Peyer's patch (tissue), 4 donors: Measurements from ENCODE around the gene TGFB3.

Source experiments
- CTCF ChIP-seq, 6 experiments: fragments of 450-650 bp in 4 of 6; fragments of 200-600 bp in 2 of 6; sonication (generic) in 1 of 6; IDR thresholded peaks; one replicate each; pipeline ENCODE4 v1.5.1; 2017 to 2019; ENCODE audit warnings: antibody characterized with exemption in 6 of 6, mild to moderate bottlenecking in 3 of 6, moderate library complexity in 1 of 6
- POLR2A ChIP-seq, 2 donors: fragments of 450-650 bp; IDR thresholded peaks; one replicate each; pipeline ENCODE4 v1.5.1; 2017; ENCODE audit warnings: antibody characterized with exemption in 2 of 2, mild to moderate bottlenecking in 2 of 2, moderate library complexity in 2 of 2

- TF ChIP-seq CTCF (IDR thresholded peaks at IDR 0.05) (peak in 3 of 6 experiments; percentile 27 to 40 (median 38)), POLR2A (IDR thresholded peaks at IDR 0.05) (no peak)
Measured at GRCh38 chr14:75993567-75994041, 11.8 kb upstream of the TGFB3 start.
